ENCODE measurements around the gene NME7. TPM values are rescaled to one million over a fixed set of nuclear protein-coding genes. Genes with fewer than 3 reads are reported as not detected.
A peak's percentile ranks its signal among the peaks of the same experiment; 100 is the strongest.

The NME7 gene
- total RNA-seq, 1 experiment from 2014 or later: 12.0 TPM

- in situ Hi-C loops (cut with HindIII; ENCODE audit: low pct_unique_long_range_greater_than_20kb, low sequenced_read_pairs): no loop called here
- DNase-seq (ENCODE audit: low read depth, low spot score): no peak
Measured at GRCh38 chr1:169151338-169151837, 216.2 kb downstream of the NME7 start.

DNA sequence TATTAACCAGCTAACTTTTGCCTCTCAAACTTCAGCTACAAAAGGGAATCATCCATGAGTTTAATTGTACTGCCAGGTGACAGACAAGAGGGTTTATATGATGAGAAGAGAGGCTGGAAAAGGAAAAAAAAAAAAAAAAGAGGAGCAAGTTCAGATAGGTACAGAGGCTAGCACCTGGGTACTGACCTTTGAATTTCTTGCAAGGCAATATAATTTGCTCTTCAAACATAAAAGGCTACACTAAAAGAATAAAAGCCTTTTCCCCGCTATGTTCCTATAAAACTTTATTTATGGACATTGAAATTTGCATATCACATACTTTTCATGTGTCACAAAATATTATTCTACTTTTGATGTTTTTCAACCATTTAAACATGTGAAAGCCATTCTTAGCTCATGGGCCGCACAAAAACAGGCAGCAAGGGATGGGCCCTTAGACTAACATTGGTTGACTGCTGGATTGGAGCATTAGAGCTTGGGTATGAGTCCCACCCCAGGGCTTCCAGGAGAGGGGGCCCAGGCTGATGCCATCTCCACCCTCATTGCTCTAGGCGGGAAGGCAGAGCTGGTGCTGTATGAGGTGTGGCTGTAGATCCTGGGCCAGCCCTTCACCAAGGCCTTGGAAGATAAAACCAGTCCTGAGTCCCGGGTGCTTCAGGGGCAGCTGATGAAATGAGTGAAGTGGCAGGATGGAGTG is 216.8 kb downstream of the NME7 start:
- no peak for DNase-seq (ENCODE audit: low read depth, low spot score)
- in situ Hi-C loops (cut with HindIII; ENCODE audit: low pct_unique_long_range_greater_than_20kb, low sequenced_read_pairs): no loop called here

- DNase-seq (ENCODE audit: low read depth, low spot score): no peak
- in situ Hi-C loops (cut with HindIII; ENCODE audit: low pct_unique_long_range_greater_than_20kb, low sequenced_read_pairs): no loop called here
Measured at GRCh38 chr1:169149555-169150286, 217.9 kb downstream of the NME7 start.

GRCh38 chr1:169148472-169149252 is 218.9 kb downstream of the NME7 start:
- in situ Hi-C loops (cut with HindIII; ENCODE audit: low pct_unique_long_range_greater_than_20kb, low sequenced_read_pairs): no loop called here
- no peak for DNase-seq (ENCODE audit: low read depth, low spot score)

DNA sequence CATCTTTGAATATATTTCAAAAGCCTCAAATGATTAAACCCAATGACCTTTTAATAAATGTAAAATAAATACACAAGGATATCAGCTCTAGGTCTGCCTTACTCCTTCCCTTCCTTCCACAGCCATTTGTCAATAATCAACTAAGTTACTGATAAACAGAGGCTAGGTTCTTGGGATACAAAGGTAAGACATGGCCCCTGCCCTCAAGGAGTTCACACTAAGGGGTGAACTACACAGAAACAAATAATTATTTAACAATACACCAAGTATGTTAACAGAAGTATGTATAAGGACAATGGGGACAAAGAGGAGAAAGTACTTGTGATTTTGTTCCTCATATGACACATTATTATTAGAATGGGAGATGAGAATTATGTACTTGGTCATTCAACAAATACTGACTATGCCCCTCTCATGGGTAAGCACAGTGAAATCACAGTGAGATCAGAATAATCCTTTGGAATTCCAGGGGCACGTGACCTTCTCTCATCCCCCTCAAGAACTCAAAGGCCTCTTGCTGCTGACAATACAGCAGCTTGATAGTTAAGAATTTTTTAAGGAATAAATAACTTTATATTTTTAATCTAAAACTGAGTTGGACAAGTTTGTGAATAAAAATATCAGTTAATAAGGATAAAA is 220.9 kb downstream of the NME7 start:
- in situ Hi-C loops (cut with HindIII; ENCODE audit: low pct_unique_long_range_greater_than_20kb, low sequenced_read_pairs): no loop called here
- no peak for DNase-seq (ENCODE audit: low read depth, low spot score)

DNA sequence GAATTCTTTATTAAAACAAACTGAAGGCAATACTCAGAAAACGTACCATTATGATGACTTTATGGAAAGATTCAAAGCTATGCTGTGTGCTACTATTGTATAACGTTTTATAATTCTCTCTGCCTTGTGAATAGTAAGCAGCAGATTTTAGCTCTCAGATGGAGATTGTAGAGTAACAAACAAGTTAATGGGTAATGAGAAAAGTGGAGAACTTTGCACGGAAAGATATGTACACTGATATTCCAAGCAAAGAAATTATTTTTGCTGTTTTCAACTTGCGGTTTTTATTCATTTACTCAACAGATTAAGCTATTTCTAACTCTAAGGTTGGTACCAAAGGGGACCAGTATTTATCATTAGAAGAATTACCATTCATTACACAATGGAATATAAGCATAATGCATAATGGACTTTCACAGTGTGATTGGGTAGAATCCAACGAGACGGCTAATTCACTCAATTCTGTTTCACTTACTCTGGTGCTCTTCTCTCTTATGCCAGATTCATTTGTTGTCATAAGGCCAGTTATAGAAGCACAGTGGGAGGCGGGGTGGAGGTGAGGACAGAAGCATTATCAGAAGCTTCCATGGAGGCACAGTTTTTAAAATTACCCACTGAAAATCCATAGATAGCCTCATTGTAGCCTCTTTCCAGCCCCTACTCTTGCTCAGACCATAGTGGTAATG is 222.5 kb downstream of the NME7 start:
- peak; percentile 20 for DNase-seq (ENCODE audit: low read depth, low spot score)
- in situ Hi-C loops (cut with HindIII; ENCODE audit: low pct_unique_long_range_greater_than_20kb, low sequenced_read_pairs): no loop called here

GRCh38 chr1:169143984-169144383 is 223.6 kb downstream of the NME7 start:
- in situ Hi-C loops (cut with HindIII; ENCODE audit: low pct_unique_long_range_greater_than_20kb, low sequenced_read_pairs): no loop called here
- DNase-seq (ENCODE audit: low read depth, low spot score): no peak

DNA sequence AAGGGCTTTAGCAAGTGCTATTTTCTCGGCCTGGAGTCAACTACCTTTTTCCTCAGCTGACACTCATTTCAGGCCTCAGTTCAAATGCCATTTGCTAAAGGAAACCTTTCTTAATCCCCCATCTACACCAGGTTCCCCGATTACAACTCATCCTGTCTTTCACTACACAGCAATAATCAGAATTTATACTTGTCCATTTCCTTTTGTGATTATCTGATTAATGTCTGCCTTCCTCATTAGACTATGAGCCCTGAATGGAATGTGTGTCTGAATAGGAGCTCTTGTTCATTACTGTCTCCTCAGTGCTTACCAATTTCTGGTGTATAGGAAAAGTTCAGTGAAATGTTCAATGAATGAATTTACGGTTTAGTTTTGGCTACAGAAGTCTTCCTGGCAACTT is 224.3 kb downstream of the NME7 start:
- no peak for DNase-seq (ENCODE audit: low read depth, low spot score)
- in situ Hi-C loops (cut with HindIII; ENCODE audit: low pct_unique_long_range_greater_than_20kb, low sequenced_read_pairs): no loop called here

DNA sequence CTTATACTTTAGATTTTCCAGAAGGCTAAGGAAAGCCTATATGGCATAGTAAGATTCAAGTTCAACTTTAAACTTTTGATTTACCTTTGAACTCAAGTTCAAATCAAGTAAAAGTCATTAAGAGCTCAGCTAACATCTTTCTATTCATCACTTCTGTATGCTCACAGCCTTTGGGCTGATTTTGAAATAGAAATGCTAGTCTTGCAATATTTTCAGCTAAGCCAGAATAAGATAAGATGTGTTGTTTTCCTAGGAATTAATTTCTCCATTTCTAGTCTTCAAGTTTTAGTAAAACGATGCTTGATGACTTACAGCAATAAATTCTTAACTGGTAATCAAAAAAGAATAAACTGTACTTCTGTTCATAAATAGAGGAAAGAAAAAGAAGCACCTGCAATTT is 225.5 kb downstream of the NME7 start:
- in situ Hi-C loops (cut with HindIII; ENCODE audit: low pct_unique_long_range_greater_than_20kb, low sequenced_read_pairs): no loop called here
- DNase-seq (ENCODE audit: low read depth, low spot score): no peak

- in situ Hi-C loops (cut with HindIII; ENCODE audit: low pct_unique_long_range_greater_than_20kb, low sequenced_read_pairs): no loop called here
- DNase-seq (ENCODE audit: low read depth, low spot score): no peak
Measured at GRCh38 chr1:169141356-169141755, 226.2 kb downstream of the NME7 start.

- DNase-seq (ENCODE audit: low read depth, low spot score): no peak
- in situ Hi-C loops (cut with HindIII; ENCODE audit: low pct_unique_long_range_greater_than_20kb, low sequenced_read_pairs): no loop called here
Measured at GRCh38 chr1:169138866-169139670, 228.5 kb downstream of the NME7 start.

GRCh38 chr1:169137357-169137756 is 230.2 kb downstream of the NME7 start:
- in situ Hi-C loops (cut with HindIII; ENCODE audit: low pct_unique_long_range_greater_than_20kb, low sequenced_read_pairs): no loop called here
- DNase-seq (ENCODE audit: low read depth, low spot score): no peak

DNA sequence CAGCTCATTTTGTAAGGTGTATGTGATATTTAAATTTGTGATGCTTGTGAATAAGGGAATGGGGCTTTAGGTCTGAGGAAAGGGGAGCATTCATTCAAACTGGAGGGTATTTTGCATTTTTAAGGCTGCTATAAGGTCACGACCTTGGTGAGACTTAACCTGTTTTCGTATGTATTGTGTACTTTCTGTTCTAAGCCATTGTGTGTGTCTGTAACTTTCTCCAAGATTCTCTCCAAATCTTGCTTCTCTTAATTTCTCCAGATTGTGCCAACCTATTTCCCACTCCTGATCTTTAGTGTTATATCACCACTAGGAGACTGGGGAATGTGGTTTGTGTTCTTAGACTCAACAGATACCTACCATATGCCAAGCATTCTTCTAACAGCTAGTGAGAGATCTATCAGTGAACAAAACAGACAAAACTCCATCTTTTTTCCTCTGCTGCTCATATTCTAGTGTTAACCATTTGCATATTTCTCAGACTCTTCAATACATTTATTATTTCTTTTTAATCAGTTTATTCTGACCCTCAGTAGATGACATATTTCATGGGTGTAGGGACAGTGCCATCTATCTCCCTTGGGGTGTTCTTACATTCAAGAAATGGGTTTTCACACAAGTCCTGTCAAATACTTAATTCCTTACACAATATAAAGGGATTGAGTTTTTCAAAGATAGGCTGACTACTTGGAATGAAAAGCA is 233.6 kb downstream of the NME7 start:
- in situ Hi-C loops (cut with HindIII; ENCODE audit: low pct_unique_long_range_greater_than_20kb, low sequenced_read_pairs): no loop called here
- DNase-seq (ENCODE audit: low read depth, low spot score): peak; percentile 22

GRCh38 chr1:169133228-169133576 is 234.4 kb downstream of the NME7 start:
- DNase-seq (ENCODE audit: low read depth, low spot score): no peak
- in situ Hi-C loops (cut with HindIII; ENCODE audit: low pct_unique_long_range_greater_than_20kb, low sequenced_read_pairs): no loop called here

- DNase-seq (ENCODE audit: low read depth, low spot score): no peak
- in situ Hi-C loops (cut with HindIII; ENCODE audit: low pct_unique_long_range_greater_than_20kb, low sequenced_read_pairs): no loop called here
Measured at GRCh38 chr1:169132512-169133227, 234.9 kb downstream of the NME7 start.

- in situ Hi-C loops (cut with HindIII; ENCODE audit: low pct_unique_long_range_greater_than_20kb, low sequenced_read_pairs): no loop called here
Measured at GRCh38 chr1:169130683-169131082, 236.9 kb downstream of the NME7 start.

More at GRCh38 chr1:169130683-169131082, 236.9 kb downstream of the NME7 start:
- DNase-seq (ENCODE audit: low read depth, low spot score): no peak
